NCI-H446 (cell line): ENCODE data around the gene CPEB4.

Source experiments
- DNase-seq, 2 experiments: peaks; one replicate each; lab custom pipeline; 2025; lab: John Stamatoyannopoulos, UW

The CPEB4 gene

GRCh38 chr5:173974688-173975239 is 86.6 kb downstream of the CPEB4 start:
- DNase-seq: no peak

GRCh38 chr5:173981185-173981761 is 93.1 kb downstream of the CPEB4 start:
- DNase-seq: no peak

GRCh38 chr5:173984218-173984617 is 96.1 kb downstream of the CPEB4 start:
- peak in 1 of 2 experiments; percentile 19 for DNase-seq

- no peak for DNase-seq
Observed at GRCh38 chr5:173988554-173989431, 100.6 kb downstream of the CPEB4 start, which contains the start of gene C5orf47. TSS of gene C5orf47 (plus strand) at chr5:173989170. CDS start at chr5:173989264, 94 bp downstream.

GRCh38 chr5:173989432-173990082 is 101.4 kb downstream of the CPEB4 start:
- no peak for DNase-seq

- no peak for DNase-seq
Observed at GRCh38 chr5:173997331-173997730, 109.2 kb downstream of the CPEB4 start.

- no peak for DNase-seq
Observed at GRCh38 chr5:173998531-173998930, 110.4 kb downstream of the CPEB4 start.

- DNase-seq: no peak
Observed at GRCh38 chr5:174000076-174000475, 111.9 kb downstream of the CPEB4 start.

GRCh38 chr5:174003795-174004194 is 115.6 kb downstream of the CPEB4 start:
- no peak for DNase-seq

- no peak for DNase-seq
Observed at GRCh38 chr5:174008922-174009321, 120.8 kb downstream of the CPEB4 start.

- no peak for DNase-seq
Observed at GRCh38 chr5:174010365-174010764, 122.2 kb downstream of the CPEB4 start.

- DNase-seq: no peak
Observed at GRCh38 chr5:174011441-174011840, 123.3 kb downstream of the CPEB4 start.
